Mesendoderm (in vitro differentiated cells): ENCODE data around the gene GABRR1.

ENCODE experiments used
- DNase-seq: peaks from one replicate; pipeline ENCODE4 v3.0.0; 2013
- H2AK5ac ChIP-seq: 2 replicates; pipeline ENCODE4 v1.6.1; 2013; ENCODE audit warnings: low read length, inconsistent platforms
- H2BK120ac ChIP-seq: 2 replicates; pipeline ENCODE4 v1.6.1; 2013; ENCODE audit warnings: low read depth, mild to moderate bottlenecking, low read length, moderate library complexity, mixed read lengths
- H2BK15ac ChIP-seq: replicated peaks from 2 replicates; pipeline ENCODE4 v1.6.1; 2013; ENCODE audit warnings: low read depth, mild to moderate bottlenecking, moderate library complexity
- H2BK5ac ChIP-seq: 2 replicates; pipeline ENCODE4 v1.6.1; 2013; ENCODE audit warnings: low read length, inconsistent platforms
- H3K18ac ChIP-seq: 2 replicates; pipeline ENCODE4 v1.6.1; 2013; ENCODE audit warnings: mild to moderate bottlenecking, low read length, mixed read lengths
- H3K23ac ChIP-seq: one replicate; pipeline ENCODE4 v1.6.1; 2013; ENCODE audit warnings: low read length
- H3K27ac ChIP-seq: 2 replicates; pipeline ENCODE4 v1.5.1; 2013; ENCODE audit warnings: low read depth, mild to moderate bottlenecking, inconsistent platforms, low read length, moderate library complexity
- H3K27me3 ChIP-seq: 2 replicates; pipeline ENCODE4 v1.6.1; 2013; ENCODE audit warnings: low read length, control low read depth, mild to moderate bottlenecking, inconsistent platforms; ENCODE audit not compliant: insufficient read depth, poor library complexity
- H3K36me3 ChIP-seq: 2 replicates; pipeline ENCODE4 v1.6.1; 2013; ENCODE audit warnings: low read length, inconsistent platforms; ENCODE audit not compliant: control insufficient read depth, insufficient read depth
- H3K4ac ChIP-seq: one replicate; pipeline ENCODE4 v1.6.1; 2013; ENCODE audit warnings: low read depth, mild to moderate bottlenecking, low read length, moderate library complexity
- H3K4me1 ChIP-seq: 2 replicates; pipeline ENCODE4 v1.6.1; 2013; ENCODE audit warnings: low read depth, low read length, inconsistent platforms; ENCODE audit not compliant: control insufficient read depth
- H3K4me2 ChIP-seq: 2 replicates; pipeline ENCODE4 v1.6.1; 2013; ENCODE audit warnings: low read length
- H3K4me3 ChIP-seq: 2 replicates; pipeline ENCODE4 v1.5.1; 2013; ENCODE audit warnings: mild to moderate bottlenecking, low read length
- H3K56ac ChIP-seq: one replicate; pipeline ENCODE4 v1.6.1; 2013; ENCODE audit warnings: low read length
- H3K79me1 ChIP-seq: 2 replicates; pipeline ENCODE4 v1.6.1; 2013; ENCODE audit warnings: low read length, inconsistent platforms
- H3K79me2 ChIP-seq: 2 replicates; pipeline ENCODE4 v1.6.1; 2013; ENCODE audit warnings: mild to moderate bottlenecking, low read length; ENCODE audit not compliant: control insufficient read depth, insufficient read depth
- H3K9ac ChIP-seq: 2 replicates; pipeline ENCODE4 v1.6.1; 2013; ENCODE audit warnings: low read length, inconsistent platforms
- H4K5ac ChIP-seq: one replicate; pipeline ENCODE4 v1.6.1; 2013; ENCODE audit warnings: low read length
- H4K8ac ChIP-seq: one replicate; pipeline ENCODE4 v1.6.1; 2013; ENCODE audit warnings: low read depth, mild to moderate bottlenecking, control low read depth, low read length, moderate library complexity
- WGBS: extraction: QIAGEN DNeasy Blood & Tissue Kit; methylation state at CpG from one replicate; pipeline ENCODE4 v1.1.7; 2013; ENCODE audit warnings: low lambda C conversion rate, missing lambda C conversion rate; ENCODE audit not compliant: insufficient coverage; ENCODE audit errors: extremely low coverage; 5-methylcytosine and 5-hydroxymethylcytosine counted together

The GABRR1 gene

GRCh38 chr6:89250239-89250638, 33.1 kb upstream of the GABRR1 start:
- no peak overlapping the region for H3K56ac ChIP-seq
- no peak overlapping the region for H3K4me3 ChIP-seq
- no peak overlapping the region for H3K4me2 ChIP-seq
- H4K8ac ChIP-seq = no peak overlapping the region
- no peaks in the 10 kb centered on the region for H3K36me3 ChIP-seq
- H2AK5ac ChIP-seq = no peak overlapping the region
- no peak overlapping the region for H4K5ac ChIP-seq
- H3K9ac ChIP-seq = no peak overlapping the region
- no peak overlapping the region for H3K18ac ChIP-seq
- no peaks in the 10 kb centered on the region for H3K79me2 ChIP-seq
- no peak for DNase-seq
- no peaks in the 10 kb centered on the region for H3K79me1 ChIP-seq
- H3K27ac ChIP-seq = no peak overlapping the region
- H3K23ac ChIP-seq = no peak overlapping the region
- no peak overlapping the region for H2BK15ac ChIP-seq
- WGBS = no CpG with 5 or more reads among the region's 7 CpGs
- no peak overlapping the region for H3K4ac ChIP-seq
- no peaks in the 10 kb centered on the region for H3K27me3 ChIP-seq
- H2BK5ac ChIP-seq = no peak overlapping the region
- no peak overlapping the region for H2BK120ac ChIP-seq
- H3K4me1 ChIP-seq = no peaks in the 10 kb centered on the region

GRCh38 chr6:89244241-89244985, 27.3 kb upstream of the GABRR1 start:
- Histone ChIP-seq H3K9ac (no peak overlapping the region), H3K4me2 (no peak overlapping the region), H3K36me3 (no peaks in the 10 kb centered on the region), H3K18ac (no peak overlapping the region), H3K79me1 (no peaks in the 10 kb centered on the region), H3K79me2 (no peaks in the 10 kb centered on the region), H2BK120ac (no peak overlapping the region), H4K8ac (no peak overlapping the region), H3K27ac (no peak overlapping the region), H2AK5ac (no peak overlapping the region), H4K5ac (no peak overlapping the region), H3K27me3 (no peaks in the 10 kb centered on the region), H3K4ac (no peak overlapping the region), H3K56ac (no peak overlapping the region), H2BK5ac (no peak overlapping the region), H3K4me1 (no peaks in the 10 kb centered on the region), H3K4me3 (no peak overlapping the region), H3K23ac (no peak overlapping the region), H2BK15ac (no peak overlapping the region)
- DNase-seq = no peak
- no CpG with 5 or more reads among the region's 5 CpGs for WGBS

- H3K23ac ChIP-seq = no peak overlapping the region
- H3K27ac ChIP-seq = no peak overlapping the region
- no peak overlapping the region for H3K56ac ChIP-seq
- no peak overlapping the region for H3K9ac ChIP-seq
- H4K5ac ChIP-seq = no peak overlapping the region
- H3K4me2 ChIP-seq = no peak overlapping the region
- no peaks in the 10 kb centered on the region for H3K27me3 ChIP-seq
- no peak overlapping the region for H2BK5ac ChIP-seq
- H3K79me1 ChIP-seq = no peaks in the 10 kb centered on the region
- H2BK120ac ChIP-seq = no peak overlapping the region
- no peak for DNase-seq
- no peak overlapping the region for H3K4ac ChIP-seq
- no peak overlapping the region for H4K8ac ChIP-seq
- no peak overlapping the region for H2AK5ac ChIP-seq
- H3K36me3 ChIP-seq = no peaks in the 10 kb centered on the region
- H3K18ac ChIP-seq = no peak overlapping the region
- H3K79me2 ChIP-seq = no peaks in the 10 kb centered on the region
- no peaks in the 10 kb centered on the region for H3K4me1 ChIP-seq
- H2BK15ac ChIP-seq = no peak overlapping the region
- H3K4me3 ChIP-seq = no peak overlapping the region
- no CpG with 5 or more reads among the region's 1 CpG for WGBS
These were observed 26.1 kb upstream of the GABRR1 start for GRCh38 chr6:89243331-89243629.

- no peak overlapping the region for H3K4ac ChIP-seq
- H3K79me1 ChIP-seq = no peaks in the 10 kb centered on the region
- peak; percentile 53 for DNase-seq
- H2AK5ac ChIP-seq = no peak overlapping the region
- no peak overlapping the region for H3K9ac ChIP-seq
- no peak overlapping the region for H4K8ac ChIP-seq
- H3K4me1 ChIP-seq = no peaks in the 10 kb centered on the region
- no CpG with 5 or more reads among the region's 3 CpGs for WGBS
- no peaks in the 10 kb centered on the region for H3K27me3 ChIP-seq
- no peak overlapping the region for H3K4me2 ChIP-seq
- no peak overlapping the region for H3K18ac ChIP-seq
- H3K36me3 ChIP-seq = no peaks in the 10 kb centered on the region
- no peak overlapping the region for H3K4me3 ChIP-seq
- no peaks in the 10 kb centered on the region for H3K79me2 ChIP-seq
- no peak overlapping the region for H2BK15ac ChIP-seq
- H4K5ac ChIP-seq = no peak overlapping the region
- H3K23ac ChIP-seq = no peak overlapping the region
- H2BK5ac ChIP-seq = no peak overlapping the region
- no peak overlapping the region for H3K56ac ChIP-seq
- H2BK120ac ChIP-seq = no peak overlapping the region
- H3K27ac ChIP-seq = no peak overlapping the region
These were observed 25.6 kb upstream of the GABRR1 start for GRCh38 chr6:89242574-89243330.

- no peak overlapping the region for H2BK15ac ChIP-seq
- no peak overlapping the region for H3K4me3 ChIP-seq
- H4K5ac ChIP-seq = no peak overlapping the region
- no peaks in the 10 kb centered on the region for H3K4me1 ChIP-seq
- H3K27ac ChIP-seq = no peak overlapping the region
- peak; percentile 38 for DNase-seq
- H2BK5ac ChIP-seq = no peak overlapping the region
- H3K27me3 ChIP-seq = no peaks in the 10 kb centered on the region
- H3K18ac ChIP-seq = no peak overlapping the region
- no peak overlapping the region for H2AK5ac ChIP-seq
- H3K4me2 ChIP-seq = no peak overlapping the region
- H2BK120ac ChIP-seq = no peak overlapping the region
- no peak overlapping the region for H3K9ac ChIP-seq
- H4K8ac ChIP-seq = no peak overlapping the region
- WGBS = no CpG with 5 or more reads among the region's 3 CpGs
- H3K23ac ChIP-seq = no peak overlapping the region
- H3K79me1 ChIP-seq = no peaks in the 10 kb centered on the region
- H3K56ac ChIP-seq = no peak overlapping the region
- no peaks in the 10 kb centered on the region for H3K36me3 ChIP-seq
- H3K4ac ChIP-seq = no peak overlapping the region
- H3K79me2 ChIP-seq = no peaks in the 10 kb centered on the region
These were observed 22.2 kb upstream of the GABRR1 start for GRCh38 chr6:89239338-89239737.

- H3K4ac ChIP-seq = no peak overlapping the region
- no peak overlapping the region for H4K8ac ChIP-seq
- no peak overlapping the region for H3K18ac ChIP-seq
- H3K4me2 ChIP-seq = no peak overlapping the region
- no peaks in the 10 kb centered on the region for H3K4me1 ChIP-seq
- H2AK5ac ChIP-seq = no peak overlapping the region
- no peaks in the 10 kb centered on the region for H3K79me1 ChIP-seq
- no peak overlapping the region for H2BK5ac ChIP-seq
- no peak overlapping the region for H3K9ac ChIP-seq
- H3K79me2 ChIP-seq = no peaks in the 10 kb centered on the region
- H2BK120ac ChIP-seq = no peak overlapping the region
- H2BK15ac ChIP-seq = no peak overlapping the region
- H3K36me3 ChIP-seq = no peaks in the 10 kb centered on the region
- H3K27me3 ChIP-seq = no peaks in the 10 kb centered on the region
- no peak overlapping the region for H3K56ac ChIP-seq
- H3K23ac ChIP-seq = no peak overlapping the region
- DNase-seq = no peak
- no peak overlapping the region for H4K5ac ChIP-seq
- H3K27ac ChIP-seq = no peak overlapping the region
- no peak overlapping the region for H3K4me3 ChIP-seq
These were observed 20.0 kb upstream of the GABRR1 start for GRCh38 chr6:89237158-89237557.
